ENCODE results near the gene GTF2H2.
"Not testable (repeated sequence)": the region's sequence is repeated elsewhere in the genome, so short reads cannot be mapped to it uniquely, and the experiment has no call there.

GTF2H2 gene

GRCh38 chr5:71013575-71013974 lies 53.9 kb downstream of the GTF2H2 start:
- DNase-seq (ENCODE audit: low read depth in 2 of 2): no peak

GRCh38 chr5:71011194-71011792 lies 56.2 kb downstream of the GTF2H2 start:
- no peak for DNase-seq (ENCODE audit: low read depth in 2 of 2)

- DNase-seq (ENCODE audit: low read depth in 2 of 2): not testable (repeated sequence)
Measured at GRCh38 chr5:71006983-71007382, 60.5 kb downstream of the GTF2H2 start.
